AG20443 (cell line): ENCODE results near the gene SPPL3.
A peak's percentile ranks its signal among the peaks of the same experiment; 100 is the strongest.

Source experiments
- DNase-seq: peaks from one replicate; pipeline ENCODE4 v3.0.0; 2012; ENCODE audit warnings: low spot score, mixed read lengths

SPPL3 gene

DNA sequence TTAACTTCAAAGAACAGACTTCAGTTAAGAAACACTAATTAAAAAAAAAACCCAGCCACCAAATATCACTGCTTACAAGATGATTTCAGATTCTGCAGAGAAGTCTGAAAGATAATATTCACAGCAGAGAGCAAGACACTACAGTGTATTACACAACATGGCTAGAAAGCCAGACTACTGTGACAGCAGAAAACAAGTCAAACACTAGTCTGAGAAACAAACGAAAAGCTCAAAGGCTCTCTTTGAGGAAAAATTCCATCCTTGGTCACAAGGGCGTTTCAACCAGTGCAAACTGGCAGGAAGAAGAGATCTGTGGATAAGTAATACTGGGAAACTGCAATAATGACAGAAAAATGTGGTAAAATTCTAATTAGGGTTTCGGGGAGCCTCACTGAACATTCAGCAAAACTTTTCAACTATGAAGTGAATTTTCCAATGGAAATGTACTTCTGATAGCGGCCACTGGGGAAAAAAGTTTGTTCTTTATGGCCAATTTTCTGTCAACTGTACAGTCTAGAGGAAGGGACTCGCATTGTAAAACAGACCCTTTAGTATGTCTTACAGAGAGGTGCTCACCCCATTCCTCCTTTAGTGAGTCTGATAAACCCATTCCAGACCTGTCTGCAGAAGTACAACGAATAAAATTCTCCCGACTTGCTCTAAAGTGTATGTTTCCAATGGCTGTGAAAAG lies 128.2 kb downstream of the SPPL3 start:
- no peak for DNase-seq

DNA sequence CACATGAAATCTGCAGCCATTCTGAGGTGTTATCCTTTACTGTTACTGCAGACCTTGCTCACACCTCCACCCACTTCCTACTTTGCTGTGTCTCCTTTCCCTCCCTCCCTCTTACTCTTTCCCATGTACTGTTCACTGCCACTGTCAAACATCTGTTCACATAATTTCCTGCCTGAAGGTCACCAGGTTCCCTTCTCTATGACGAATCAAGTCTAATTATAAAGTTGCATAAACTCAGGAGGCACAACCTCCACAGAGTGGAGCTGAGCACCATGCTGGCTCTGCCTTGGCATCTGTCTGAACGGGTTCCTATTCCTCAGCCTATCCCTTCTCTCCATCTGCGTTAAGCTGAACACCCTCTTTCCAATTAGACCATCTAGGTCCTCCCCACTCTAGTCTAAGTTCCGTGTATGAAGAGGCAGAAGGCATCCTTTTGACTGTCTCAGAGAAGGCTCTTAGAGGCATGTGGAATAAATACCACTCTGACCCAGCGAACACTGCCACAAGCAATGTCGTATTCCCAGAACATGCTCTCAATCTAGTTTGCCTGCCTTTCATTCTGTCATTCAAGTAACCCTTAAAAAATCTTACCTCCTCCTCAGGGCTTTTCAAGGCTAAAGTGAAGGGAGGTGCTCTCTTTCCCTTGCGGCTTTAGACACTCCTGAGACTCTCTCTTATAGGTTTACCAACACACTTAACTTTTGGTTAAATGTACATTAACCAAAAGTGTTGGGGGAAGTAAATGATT lies 129.8 kb downstream of the SPPL3 start:
- DNase-seq = peak; percentile 4

DNA sequence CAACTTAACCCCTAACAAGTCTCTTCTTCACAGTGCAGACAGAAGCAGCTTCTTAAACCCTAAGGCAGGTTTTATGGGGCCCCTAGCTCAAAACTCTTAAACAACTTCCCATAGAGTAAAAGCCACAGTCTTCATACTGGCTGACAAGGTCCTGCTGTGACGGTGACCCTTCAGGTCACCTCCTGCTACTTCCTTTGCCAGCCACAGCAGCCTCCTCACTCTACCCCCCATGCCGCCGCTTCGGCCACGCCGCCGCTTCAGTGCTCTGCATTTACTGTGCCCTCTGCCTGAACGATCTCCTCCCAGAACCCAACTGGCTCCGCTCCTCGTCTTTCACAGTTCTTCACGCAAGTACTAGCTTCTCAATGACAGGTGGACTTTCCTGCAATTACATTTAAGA lies 133.1 kb downstream of the SPPL3 start:
- DNase-seq = no peak

DNA sequence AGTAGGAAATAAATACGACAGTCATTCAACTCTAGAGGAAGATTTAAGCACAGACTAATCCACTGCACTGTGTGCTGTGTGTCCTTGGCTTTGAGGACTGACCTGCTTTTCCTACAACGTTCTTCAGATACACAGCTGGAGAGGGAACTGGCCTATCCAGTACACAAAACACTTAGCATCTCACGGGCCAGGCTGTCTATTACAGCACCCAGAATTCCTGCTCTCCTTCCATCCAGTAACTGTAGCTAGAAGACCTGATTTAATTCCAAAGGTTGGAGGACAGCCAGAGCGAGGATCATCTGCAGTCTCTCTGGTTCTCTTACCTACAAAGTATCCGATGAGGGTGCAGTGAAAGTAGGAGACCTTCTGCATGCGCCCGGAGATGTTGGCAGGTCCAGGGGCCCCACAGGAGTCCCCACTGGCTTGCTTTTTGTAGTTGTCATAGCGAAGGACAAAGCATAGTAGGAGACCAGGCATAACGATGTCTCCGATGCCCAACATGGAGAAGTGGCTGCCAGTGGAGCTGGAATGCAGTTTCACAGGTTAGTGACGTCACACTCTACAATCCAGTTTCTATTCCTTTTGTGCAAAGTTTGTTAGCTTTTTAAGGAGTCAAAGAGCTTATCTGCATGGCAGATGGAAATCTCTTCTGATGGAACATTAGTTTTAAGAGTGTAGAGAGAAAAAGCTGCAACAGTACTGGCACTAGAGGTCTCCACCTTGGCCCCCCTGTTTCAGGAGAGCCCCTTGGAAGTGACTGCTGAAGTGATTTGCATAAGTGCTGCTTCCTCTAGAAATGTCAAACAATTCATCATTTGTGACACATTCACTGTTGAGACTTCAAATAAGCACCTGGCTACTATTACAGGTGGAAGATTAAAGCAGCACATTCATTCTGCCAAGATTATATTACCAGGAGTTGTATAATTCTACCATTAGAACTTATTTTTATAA lies 136.8 kb downstream of the SPPL3 start:
- peak; percentile 6 for DNase-seq

DNA sequence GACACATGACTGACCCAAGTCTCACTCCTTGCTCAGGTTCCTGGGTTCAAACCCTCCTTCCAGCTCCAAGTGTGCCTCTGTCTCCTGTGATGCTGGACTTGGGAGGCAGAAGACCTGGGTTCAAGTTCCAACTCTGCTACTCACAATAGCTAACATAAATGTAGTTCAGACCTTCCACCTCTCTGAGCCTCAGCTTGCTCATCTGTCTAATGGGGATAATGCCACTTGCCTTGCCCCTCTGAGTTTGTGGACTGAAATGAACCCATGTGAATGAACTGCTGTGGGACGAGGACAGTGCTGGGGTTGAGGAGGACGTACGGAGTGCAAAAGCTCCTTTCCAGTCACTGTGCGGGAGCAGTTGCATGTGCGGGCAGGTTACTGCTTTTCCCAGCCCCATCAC lies 137.6 kb downstream of the SPPL3 start:
- DNase-seq = no peak

DNA sequence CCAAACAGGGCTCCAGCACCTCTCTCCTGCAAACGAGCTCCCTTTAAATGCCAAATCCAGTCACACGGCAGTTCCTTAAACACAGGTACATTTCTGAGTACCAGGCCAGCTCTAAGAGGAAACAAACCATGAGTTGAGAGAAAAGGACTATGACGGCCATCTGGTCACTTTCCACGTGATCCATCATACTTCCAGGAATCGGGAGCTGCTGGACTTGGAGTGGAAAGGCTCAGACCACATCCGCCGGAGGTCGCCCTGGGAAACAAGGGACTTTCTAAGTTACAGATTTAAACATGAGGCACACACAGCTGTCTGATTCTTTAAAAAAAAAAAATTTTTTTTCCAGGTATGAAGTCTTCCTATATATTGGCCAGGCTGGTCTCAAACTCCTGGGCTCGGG lies 139.3 kb downstream of the SPPL3 start:
- DNase-seq = no peak

DNA sequence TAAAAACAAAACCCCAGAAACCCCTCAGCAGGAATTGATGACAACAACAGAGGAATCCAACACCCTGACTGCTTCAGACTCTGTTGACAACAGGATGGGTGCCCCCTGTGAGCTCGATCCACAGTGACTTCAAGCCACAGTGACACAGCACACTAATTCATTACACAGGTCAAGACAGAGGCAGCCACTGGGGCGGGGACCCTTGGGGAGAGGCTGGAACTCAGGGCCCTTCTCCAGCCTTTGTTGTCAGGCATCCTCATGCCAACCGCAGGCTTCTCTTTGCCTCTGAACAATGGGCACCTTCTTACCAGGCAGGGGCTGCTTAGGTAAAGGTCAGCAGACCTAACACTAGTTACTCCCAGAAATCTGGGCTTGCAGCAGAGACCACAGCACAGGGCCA lies 140.9 kb downstream of the SPPL3 start:
- DNase-seq = peak; percentile 4

DNA sequence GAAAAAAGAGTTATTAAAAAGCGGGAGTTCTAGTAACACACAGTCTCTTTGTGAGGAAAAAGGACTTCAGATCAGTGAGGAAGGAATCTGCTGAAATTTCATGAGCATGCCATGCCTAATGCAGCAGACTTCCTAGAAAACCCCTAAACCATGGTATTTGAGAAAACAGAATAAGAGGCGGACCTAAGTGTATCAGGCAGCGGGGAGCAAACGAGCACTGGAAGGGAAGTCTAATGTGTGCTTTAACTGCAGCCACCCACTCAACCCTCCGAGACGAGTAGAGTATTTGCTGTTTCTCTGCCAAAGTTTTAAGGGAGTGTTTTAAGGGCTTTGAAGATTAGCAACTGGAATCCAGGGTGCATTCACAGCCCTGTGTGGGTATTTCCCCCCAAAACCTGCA lies 142.1 kb downstream of the SPPL3 start:
- DNase-seq = peak; percentile 3

DNA sequence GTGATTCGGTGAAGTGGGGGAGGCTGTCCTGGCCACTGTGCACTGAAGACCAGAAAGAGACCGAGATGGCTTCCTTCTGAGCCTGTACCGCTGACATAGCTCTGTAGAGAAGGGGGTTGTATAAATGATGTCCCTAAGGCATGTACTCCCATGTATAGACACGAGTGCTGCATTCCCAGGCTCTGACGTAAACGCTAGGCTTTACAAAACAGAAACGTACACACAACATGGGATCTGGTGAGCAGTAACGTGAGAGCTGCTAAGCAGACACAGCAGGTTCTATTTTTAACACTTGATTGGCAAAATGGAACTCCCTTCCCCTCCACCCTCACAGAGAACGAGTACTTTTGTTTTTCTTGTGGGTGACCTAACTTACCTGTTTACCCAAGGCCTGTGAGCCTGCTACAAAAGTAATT lies 142.6 kb downstream of the SPPL3 start:
- peak; percentile 5 for DNase-seq

DNA sequence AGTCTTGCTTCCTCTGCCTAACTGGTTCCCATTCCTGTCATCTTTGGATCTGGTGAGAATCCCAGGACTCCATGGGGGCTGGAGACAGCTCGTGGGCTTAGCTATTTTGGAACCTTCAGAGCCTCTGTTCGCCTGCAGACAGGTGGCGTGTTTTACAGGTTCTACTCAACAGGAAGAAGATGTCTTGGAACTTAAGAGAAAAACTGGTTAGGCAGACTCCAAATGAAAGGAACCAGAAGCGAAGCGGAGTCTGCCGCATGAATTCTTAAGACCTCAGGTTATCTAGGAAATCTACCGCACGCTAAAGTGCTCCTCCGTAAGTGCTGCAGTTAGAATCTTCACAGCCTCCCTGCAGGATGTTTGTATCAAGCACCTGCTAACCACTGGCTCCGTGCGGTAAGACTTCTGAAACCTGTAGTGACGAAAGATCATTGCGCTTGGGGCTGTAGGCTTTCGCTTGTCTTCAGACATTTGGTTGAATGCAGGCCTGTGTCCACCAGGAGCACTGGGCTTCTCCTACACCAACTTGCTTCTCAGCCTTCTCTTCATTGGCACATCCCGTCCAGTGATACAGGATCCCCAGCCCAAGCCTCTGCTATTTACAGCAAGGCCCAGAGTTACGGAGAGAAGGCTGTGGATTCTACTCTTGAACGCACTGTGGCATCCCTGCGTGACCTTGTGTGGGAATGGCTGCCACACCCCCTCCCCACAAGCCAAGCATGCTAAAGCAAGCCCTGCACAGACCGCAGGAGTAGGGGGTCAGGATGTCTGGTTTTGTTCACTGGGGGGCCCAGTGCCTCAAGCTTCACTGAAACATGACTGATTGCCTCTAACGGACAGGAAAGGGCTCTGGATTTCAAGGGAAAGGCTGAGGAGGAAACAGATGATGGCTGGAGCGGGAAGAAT lies 143.6 kb downstream of the SPPL3 start:
- DNase-seq = no peak

DNA sequence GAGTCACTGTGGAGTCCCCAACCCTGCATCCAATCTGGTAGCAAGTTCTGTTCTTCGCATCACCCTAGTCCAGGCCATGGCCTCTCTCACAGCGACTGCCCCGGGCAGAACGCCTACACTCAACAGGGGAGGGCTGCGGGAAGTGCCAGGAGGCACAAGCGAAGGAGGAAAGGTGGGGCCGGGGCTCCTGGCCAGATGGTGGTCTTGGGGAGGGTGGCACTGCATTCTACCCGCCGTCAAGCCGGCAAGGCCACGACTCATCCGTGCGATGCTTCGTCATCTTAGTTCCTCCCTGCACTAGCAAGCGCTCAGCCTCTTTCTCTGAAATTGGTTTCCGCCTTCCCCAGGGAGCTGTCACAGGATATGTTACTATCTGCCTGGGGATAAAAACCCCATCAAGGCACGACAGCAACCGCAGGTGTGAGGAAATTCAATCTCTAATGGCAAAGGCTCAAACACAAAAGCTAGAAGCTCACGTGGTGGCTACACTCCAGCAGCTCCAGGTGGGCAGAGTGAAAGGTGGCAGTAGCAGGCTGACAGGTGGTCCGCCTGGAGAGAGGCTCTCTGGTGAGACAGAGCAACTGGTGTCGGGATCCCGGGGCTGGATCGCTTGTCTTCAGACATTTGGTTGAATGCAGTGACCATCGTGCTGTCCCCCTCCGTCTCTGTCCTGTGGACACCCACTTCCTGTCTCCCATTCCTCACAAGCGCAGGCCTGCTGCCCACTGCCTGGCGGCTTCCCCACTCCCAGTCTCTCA lies 144.4 kb downstream of the SPPL3 start:
- no peak for DNase-seq

DNA sequence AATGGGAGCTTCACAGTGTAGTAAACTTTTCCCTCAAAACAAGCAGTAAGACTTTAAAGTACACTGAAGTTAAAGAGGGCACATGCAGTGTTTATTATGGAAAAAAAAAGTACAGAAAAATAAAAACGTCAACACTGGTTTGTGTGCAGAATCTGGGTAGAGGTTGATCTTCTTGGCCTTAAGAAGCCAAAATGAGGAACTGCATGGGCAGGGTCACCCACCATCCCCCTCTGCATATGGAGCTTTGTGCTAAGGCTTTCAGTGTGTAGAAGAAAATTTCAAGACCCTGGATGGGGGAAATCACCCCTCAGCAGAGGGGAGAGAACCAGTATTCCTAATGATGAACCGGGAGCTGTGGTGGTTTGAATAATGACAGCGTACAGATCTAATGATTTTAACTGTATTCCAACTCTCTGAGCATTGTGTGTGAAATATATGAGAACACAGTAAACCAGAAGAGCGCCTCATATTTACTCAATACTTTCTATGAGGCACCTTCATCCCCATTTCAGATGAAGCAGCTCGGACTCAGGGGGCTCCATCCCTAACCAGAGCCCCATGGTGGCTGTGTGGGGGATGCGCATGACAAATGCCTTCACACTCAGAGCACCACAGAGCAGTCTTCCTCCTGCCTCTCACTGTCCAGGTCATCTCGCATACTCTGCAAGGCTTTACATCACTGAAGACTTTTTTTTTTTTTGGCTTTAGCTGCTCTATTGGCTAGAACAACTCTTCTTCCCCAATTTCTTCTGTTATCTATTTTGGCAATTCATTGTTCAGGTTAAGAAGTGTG lies 145.2 kb downstream of the SPPL3 start:
- no peak for DNase-seq

DNA sequence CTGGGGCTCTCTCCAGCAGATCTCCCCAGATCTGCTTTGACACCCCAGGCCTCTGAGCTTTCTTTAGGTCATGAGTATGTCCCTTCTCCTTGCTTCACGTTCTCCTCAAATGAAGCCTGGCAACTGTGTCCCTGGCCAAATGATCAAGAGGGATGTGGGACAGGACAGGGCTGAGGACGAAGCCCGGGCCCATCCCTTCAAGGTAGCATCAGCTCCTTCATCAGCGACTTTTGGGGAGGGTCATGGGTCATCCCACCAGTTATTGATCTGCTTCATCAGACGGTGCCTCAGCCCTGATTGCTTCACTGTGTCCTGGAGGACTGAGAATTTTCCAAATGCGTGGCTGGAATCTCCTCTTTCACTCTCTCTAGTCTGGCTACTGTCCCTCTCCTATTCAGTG lies 146.2 kb downstream of the SPPL3 start:
- DNase-seq = no peak

DNA sequence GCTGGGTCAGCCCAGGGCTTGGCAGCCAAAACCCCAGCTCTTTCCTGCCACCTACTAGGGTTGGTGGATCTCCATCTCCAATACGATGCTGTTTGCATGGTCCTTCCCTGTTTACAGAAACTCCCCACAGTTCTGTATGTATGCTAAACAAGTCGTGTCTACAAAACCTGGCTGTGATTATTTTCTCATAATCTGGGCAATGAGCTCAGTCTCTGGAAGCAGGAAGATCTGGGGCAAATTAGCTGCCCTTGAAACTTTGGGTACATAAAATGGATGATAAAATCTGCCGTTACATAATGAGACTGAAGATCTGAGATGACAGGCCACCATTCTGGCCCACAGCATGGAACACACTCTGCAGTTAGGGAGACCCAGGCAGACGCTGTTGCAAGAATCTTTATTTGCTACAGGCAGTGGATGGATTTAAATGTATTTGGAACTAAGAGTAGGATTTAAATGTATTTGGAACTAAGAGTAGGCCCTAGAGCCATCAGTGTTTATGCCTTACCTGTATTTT lies 146.9 kb downstream of the SPPL3 start:
- no peak for DNase-seq

DNA sequence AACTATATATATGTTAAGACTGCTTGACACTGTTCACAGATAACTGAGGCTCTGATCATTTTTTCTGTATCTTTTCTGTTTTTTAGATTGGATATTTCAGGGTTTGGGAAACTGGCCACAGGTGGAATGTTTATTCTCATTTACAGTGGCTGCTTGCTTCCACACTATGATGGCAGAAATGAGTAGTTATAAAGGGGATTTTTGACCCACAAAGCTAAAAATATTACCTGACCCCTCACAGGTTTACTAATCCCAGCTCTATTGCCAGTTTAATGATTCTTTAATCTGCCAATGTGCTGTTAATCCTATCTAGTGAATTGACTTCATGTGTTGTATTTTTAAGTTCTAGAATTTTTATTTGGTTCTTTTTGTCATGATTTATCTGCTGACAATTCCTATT lies 148.9 kb downstream of the SPPL3 start:
- DNase-seq = no peak

DNA sequence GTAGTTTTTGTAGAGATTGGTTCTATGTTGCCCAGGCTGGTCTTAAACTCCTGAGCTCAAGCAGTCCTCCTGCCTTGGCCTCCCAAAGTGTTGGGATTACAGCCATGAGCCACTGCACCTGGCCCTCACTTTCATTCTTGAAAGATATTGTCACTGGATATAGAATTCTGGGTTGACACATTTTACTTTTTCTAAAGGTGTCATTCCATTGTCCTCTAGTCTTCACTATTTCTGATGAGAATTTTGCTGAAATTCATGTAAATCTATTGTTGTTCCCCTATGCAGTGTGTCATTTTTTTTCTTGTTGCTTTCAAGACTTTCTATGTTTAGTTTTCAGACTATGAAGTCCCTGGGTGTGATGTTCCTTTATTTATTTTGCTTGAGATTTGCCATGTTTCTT lies 149.4 kb downstream of the SPPL3 start:
- DNase-seq = no peak

DNA sequence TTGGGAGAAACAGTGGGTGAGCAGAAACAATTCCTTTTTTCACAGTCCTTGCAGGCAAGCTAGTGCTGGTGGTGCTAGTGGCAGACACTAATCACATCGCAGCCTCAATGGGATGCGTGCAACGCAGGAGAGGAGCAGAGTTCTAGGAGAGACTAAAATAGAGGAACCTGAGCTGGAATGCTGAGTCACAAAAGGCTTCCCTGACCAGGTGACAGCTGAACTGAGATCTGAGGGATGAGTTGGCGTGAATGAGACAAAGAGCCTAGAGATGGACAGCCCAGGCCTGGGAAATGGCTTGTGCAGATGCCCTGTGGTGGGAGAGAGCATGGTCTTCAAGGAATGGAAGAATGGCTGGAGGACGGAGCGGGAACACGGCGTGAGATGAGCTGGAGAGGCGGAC lies 152.8 kb downstream of the SPPL3 start:
- no peak for DNase-seq

DNA sequence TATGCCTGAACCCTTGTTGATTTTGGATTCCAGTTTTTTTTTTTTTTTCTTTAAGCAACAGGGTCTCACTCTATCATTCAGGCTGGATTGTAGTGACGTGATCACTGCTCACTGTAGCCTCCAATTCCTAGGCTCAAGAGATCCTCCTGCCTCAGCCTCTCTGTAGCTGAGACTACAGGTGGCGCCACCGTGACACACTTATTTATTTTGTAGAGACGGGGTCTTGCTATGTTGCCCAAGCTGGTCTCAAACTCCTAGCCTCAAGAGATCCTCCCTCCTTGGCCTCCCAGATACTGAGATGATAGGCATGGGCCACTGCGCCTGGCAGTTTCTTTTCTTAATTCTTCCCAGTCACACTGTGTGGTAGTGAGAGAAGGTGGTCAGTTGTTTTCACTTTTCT lies 153.4 kb downstream of the SPPL3 start:
- no peak for DNase-seq

DNA sequence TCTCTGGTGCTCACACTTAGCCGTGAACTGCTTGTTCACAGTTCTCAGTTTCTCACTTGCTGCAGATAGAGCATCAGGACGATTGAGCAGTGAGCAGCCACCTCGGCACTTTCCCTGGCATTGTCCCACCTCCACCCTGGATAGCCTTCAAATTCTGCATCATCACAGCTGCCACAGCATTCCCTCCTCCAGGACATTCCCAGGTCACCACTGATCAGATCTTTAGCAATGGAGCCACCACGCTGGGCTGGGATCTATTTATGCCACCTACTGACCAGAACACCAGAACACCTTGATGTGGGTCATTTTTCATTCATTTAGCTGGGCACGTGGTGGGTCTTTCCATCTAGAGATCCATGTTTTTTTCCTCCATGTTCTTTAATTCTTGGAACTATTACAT lies 154.9 kb downstream of the SPPL3 start:
- no peak for DNase-seq

DNA sequence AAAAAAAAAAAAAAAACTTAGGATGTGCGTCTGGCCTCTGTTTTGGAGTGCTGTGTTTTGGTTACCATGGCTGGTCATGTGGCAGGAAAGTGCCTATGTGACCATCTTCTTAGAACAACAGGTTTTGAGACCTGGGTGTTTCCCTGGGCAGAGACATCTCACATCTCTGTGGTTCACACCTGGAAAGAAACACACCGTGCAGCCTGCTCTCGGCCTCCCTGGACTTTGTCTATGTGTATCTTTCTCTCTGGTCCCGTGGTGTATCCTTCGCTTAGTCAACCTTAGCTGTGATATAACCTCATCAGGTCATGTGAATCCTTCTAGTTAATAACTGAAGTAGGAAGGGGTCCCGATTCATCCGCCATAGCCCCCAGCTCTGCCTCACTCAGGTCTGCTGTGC lies 155.9 kb downstream of the SPPL3 start:
- no peak for DNase-seq
